Fibroblast of gingiva (primary cell): Measurements from ENCODE around the gene PIGN.
A peak's percentile ranks its signal among the peaks of the same experiment; 100 is the strongest.
"Not testable (repeated sequence)": the region's sequence is repeated elsewhere in the genome, so short reads cannot be mapped to it uniquely, and the experiment has no call there.

Experiments used
- DNase-seq: peaks from one replicate; pipeline ENCODE4 v3.0.0-alpha.2; 2011; ENCODE audit warnings: low read depth

PIGN gene

GRCh38 chr18:62054929-62055498, 131.8 kb downstream of the PIGN start:
- no peak for DNase-seq

- DNase-seq = no peak
These were observed 138.6 kb downstream of the PIGN start for GRCh38 chr18:62048279-62048678.

- no peak for DNase-seq
These were observed 141.5 kb downstream of the PIGN start for GRCh38 chr18:62045316-62045715.

- no peak for DNase-seq
These were observed 142.3 kb downstream of the PIGN start for GRCh38 chr18:62044490-62045000.

- peak; percentile 40 for DNase-seq
These were observed 148.7 kb downstream of the PIGN start for GRCh38 chr18:62037989-62038778.

GRCh38 chr18:62037012-62037742, 149.7 kb downstream of the PIGN start:
- DNase-seq = no peak

GRCh38 chr18:62034286-62034685, 152.6 kb downstream of the PIGN start:
- DNase-seq = not testable (repeated sequence)

- DNase-seq = no peak
These were observed 153.1 kb downstream of the PIGN start for GRCh38 chr18:62033756-62034155.

GRCh38 chr18:62033207-62033606, 153.6 kb downstream of the PIGN start:
- no peak for DNase-seq

- peak; percentile 50 for DNase-seq
These were observed 156.5 kb downstream of the PIGN start for GRCh38 chr18:62030091-62030985.

GRCh38 chr18:62028715-62029114, 158.1 kb downstream of the PIGN start:
- DNase-seq = no peak

- no peak for DNase-seq
These were observed 158.8 kb downstream of the PIGN start for GRCh38 chr18:62027914-62028520.

- no peak for DNase-seq
These were observed 160.3 kb downstream of the PIGN start for GRCh38 chr18:62026586-62026985.

GRCh38 chr18:62024983-62025382, 161.9 kb downstream of the PIGN start:
- no peak for DNase-seq

- DNase-seq = no peak
These were observed 163.3 kb downstream of the PIGN start for GRCh38 chr18:62023536-62023935.

- DNase-seq = no peak
These were observed 168.2 kb downstream of the PIGN start for GRCh38 chr18:62018759-62019041.

- DNase-seq = peak; percentile 92
These were observed 168.7 kb downstream of the PIGN start for GRCh38 chr18:62018034-62018758.

GRCh38 chr18:62017618-62018017, 169.2 kb downstream of the PIGN start:
- DNase-seq = no peak

GRCh38 chr18:62011416-62011815, 175.4 kb downstream of the PIGN start:
- no peak for DNase-seq

- DNase-seq = no peak
These were observed 177.3 kb downstream of the PIGN start for GRCh38 chr18:62009521-62009920.

- no peak for DNase-seq
These were observed 185.5 kb downstream of the PIGN start for GRCh38 chr18:62001396-62001795.
